GM12878 (cell line): ENCODE measurements around the gene CGAS. TPM values are rescaled to one million over a fixed set of nuclear protein-coding genes. Genes with fewer than 3 reads are reported as not detected.

ENCODE experiments used
- ATAC-seq: fragments of 200-7000 bp; cut with Tn5 transposase; 3 replicates; pipeline ENCODE4 v1.9.1; 2020; ENCODE audit warnings: mild to moderate bottlenecking, moderate library complexity
- Bru-seq: library from RNA; stranded (reverse); fragments of 400-500 nt; gene quantifications from one replicate; lab custom pipeline; 2021; lab: Mats Ljungman, UMichigan
- BruChase-seq, 2 experiments: library from RNA; stranded (reverse); fragments of 400-500 nt; gene quantifications; one replicate each; lab custom pipeline; 2021; lab: Mats Ljungman, UMichigan
- BruUV-seq: library from RNA; stranded (reverse); fragments of 400-500 nt; replicated peaks from 2 replicates; lab custom pipeline; 2021; lab: Mats Ljungman, UMichigan
- CTCF ChIA-PET: fragments of 300-600 bp; sonication (Branson Sonifier 250); formaldehyde crosslinking; extraction: SDS; loops from one replicate; lab custom pipeline; 2021; ENCODE audit warnings: inconsistent platforms; lab: Yijun Ruan, JAX
- POLR2A ChIA-PET: fragments of 350-600 bp; formaldehyde crosslinking; extraction: SDS; loops from one replicate; lab custom pipeline; 2021; ENCODE audit warnings: inconsistent platforms; lab: Charles Lee
- RAD21 ChIA-PET: fragments of 300-600 bp; sonication (Branson Sonifier 250); formaldehyde crosslinking; loops from one replicate; lab custom pipeline; 2023; ENCODE audit warnings: antibody characterized with exemption; ENCODE audit not compliant: unreplicated experiment; lab: Charles Lee
- SMC1A ChIA-PET: fragments of 300-600 bp; sonication (Branson Sonifier 250); formaldehyde crosslinking; loops from one replicate; lab custom pipeline; 2023; ENCODE audit not compliant: unreplicated experiment, uncharacterized antibody; lab: Charles Lee
- DNase-seq: peaks from one replicate; pipeline ENCODE4 v3.0.0-alpha.2; 2011; ENCODE audit warnings: low read depth, low spot score
- FAIRE-seq: peaks from 3 replicates; lab custom pipeline; 2011; peaks lifted over from hg19 to GRCh38; lab: Jason Lieb, UNC
- H2AFZ ChIP-seq: 2 replicates; pipeline ENCODE4 v1.6.0; 2011; ENCODE audit warnings: low read depth, low read length, control low read depth; ENCODE audit not compliant: control insufficient read depth
- H3K27ac ChIP-seq: 2 replicates; pipeline ENCODE4 v1.5.1; 2011; ENCODE audit warnings: control low read depth; ENCODE audit not compliant: control insufficient read depth, insufficient read depth
- H3K27me3 ChIP-seq, 2 experiments: replicated peaks in 1 of 2; 2 replicates each; pipeline versions ENCODE4 v1.6.0 to v1.6.1; 2011; ENCODE audit warnings: low read length in 1 of 2; ENCODE audit not compliant: control insufficient read depth in 2 of 2, insufficient read depth in 2 of 2
- H3K36me3 ChIP-seq, 2 experiments: 2 replicates each; pipeline ENCODE4 v1.5.1; 2011; ENCODE audit warnings: low read length in 1 of 2; ENCODE audit not compliant: control insufficient read depth in 2 of 2, insufficient read depth in 2 of 2
- H3K4me1 ChIP-seq: 2 replicates; pipeline ENCODE4 v1.6.1; 2011; ENCODE audit warnings: mild to moderate bottlenecking, low read length, moderate library complexity, mixed read lengths; ENCODE audit not compliant: control insufficient read depth, insufficient read depth
- H3K4me2 ChIP-seq: 2 replicates; pipeline ENCODE4 v1.6.0; 2011; ENCODE audit warnings: control low read depth; ENCODE audit not compliant: control insufficient read depth, insufficient read depth
- H3K4me3 ChIP-seq: fragments of 200-600 bp; sonication (generic); 2 replicates; pipeline ENCODE4 v1.5.1; 2016
- H3K79me2 ChIP-seq: 2 replicates; pipeline ENCODE4 v1.6.0; 2011; ENCODE audit warnings: low read length; ENCODE audit not compliant: control insufficient read depth, insufficient read depth
- H3K9ac ChIP-seq: 2 replicates; pipeline ENCODE4 v1.8.0; 2011; ENCODE audit warnings: low read length, control low read depth, mixed read lengths; ENCODE audit not compliant: control insufficient read depth, insufficient read depth
- H3K9me3 ChIP-seq: replicated peaks from 3 replicates; pipeline ENCODE4 v1.5.1; 2011; ENCODE audit warnings: mild to moderate bottlenecking, low read length; ENCODE audit not compliant: control insufficient read depth, insufficient read depth
- H4K20me1 ChIP-seq: 2 replicates; pipeline ENCODE4 v1.6.0; 2011; ENCODE audit not compliant: control insufficient read depth, insufficient read depth
- CBFB ChIP-seq: IDR thresholded peaks from 2 replicates; pipeline ENCODE4 v1.6.1; 2016; ENCODE audit warnings: antibody characterized with exemption, low read depth
- EP300 ChIP-seq, 2 experiments: fragments of 150-350 bp in 1 of 2; IDR thresholded peaks; 2 replicates each; pipeline ENCODE4 v1.6.1; 2011 to 2012; ENCODE audit warnings: low read depth in 2 of 2, low read length in 2 of 2, borderline replicate concordance in 1 of 2, improper control_type of control experiment in 1 of 2, inconsistent platforms in 1 of 2; ENCODE audit not compliant: control insufficient read depth in 1 of 2
- NKRF ChIP-seq: fragments of 450-650 bp; conservative IDR thresholded peaks from 2 replicates; pipeline ENCODE4 v1.6.1; 2017; ENCODE audit warnings: mild to moderate bottlenecking, moderate library complexity
- PAX8 ChIP-seq: fragments of 450-650 bp; IDR thresholded peaks from 2 replicates; pipeline ENCODE4 v1.6.1; 2017; ENCODE audit warnings: mild to moderate bottlenecking, moderate library complexity
- POLR2A ChIP-seq: IDR thresholded peaks from 2 replicates; pipeline ENCODE4 v1.6.1; 2011; ENCODE audit warnings: low read depth, mild to moderate bottlenecking, low read length
- POLR2AphosphoS5 ChIP-seq: IDR thresholded peaks from 2 replicates; pipeline ENCODE4 v1.6.1; 2011; ENCODE audit warnings: mild to moderate bottlenecking, low read length, inconsistent platforms
- RB1 ChIP-seq: fragments of 450-650 bp; formaldehyde crosslinking; IDR thresholded peaks from 2 replicates; pipeline ENCODE4 v1.6.1; 2017; ENCODE audit warnings: mild to moderate bottlenecking, borderline replicate concordance
- SMAD5 ChIP-seq: IDR thresholded peaks from 2 replicates; pipeline ENCODE4 v1.6.1; 2016; ENCODE audit warnings: antibody characterized with exemption, low read depth
- SUZ12 ChIP-seq: fragments of 200-600 bp; sonication (generic); IDR thresholded peaks from one replicate; pipeline ENCODE4 v1.6.1; 2018; ENCODE audit warnings: antibody characterized with exemption, mild to moderate bottlenecking; ENCODE audit not compliant: unreplicated experiment
- ZNF687 ChIP-seq: fragments of 450-650 bp; IDR thresholded peaks from 2 replicates; pipeline ENCODE4 v1.6.1; 2017; ENCODE audit warnings: mild to moderate bottlenecking, moderate library complexity
- WGBS: methylation state at CpG from one replicate; pipeline ENCODE4 v1.1.6; 2016; ENCODE audit warnings: low lambda C conversion rate; ENCODE audit not compliant: insufficient replicate concordance, insufficient coverage; ENCODE audit errors: missing lambda C conversion rate; 5-methylcytosine and 5-hydroxymethylcytosine counted together
- in situ Hi-C: fragments of 300-500 bp; cut with MboI; formaldehyde crosslinking; loops from 9 replicates; pipeline ENCODE4 v1.14.3; 2018; ENCODE audit warnings: mixed read lengths
- intact Hi-C: fragments of 100-400 bp; cut with micrococcal nuclease; formaldehyde crosslinking; loops from one replicate; pipeline ENCODE4 v1.14.2; 2022; ENCODE audit not compliant: unreplicated experiment
- long read RNA-seq, 2 experiments: library from polyadenylated mRNA; unstranded; transcript quantifications; one replicate each; pipeline ENCODE4 v2.0.0, GENCODE V29; 2019 to 2020
- polyA minus RNA-seq, 3 experiments: library from RNA; depleted of rRNA, polyadenylated mRNA; stranded (reverse); fragments of >200 nt; gene quantifications; 2 replicates each; pipeline ENCODE4 v1.2.3, GENCODE V29; 2011
- polyA plus RNA-seq, 11 experiments: library from polyadenylated mRNA; depleted of rRNA in 4 of 11; unstranded in 6 of 11; stranded (reverse) in 5 of 11; fragments of >200 nt; fragmentation: Nextera tagmentation in 4 of 11; fragmentation: Illumina TruSeq in 1 of 11; extraction: Ambion mirVana in 4 of 11; extraction: Trizol in 1 of 11; gene quantifications; 1 replicate in 1 of 11; 2 replicates in 10 of 11; pipeline versions ENCODE4 v1.2.1 to v1.2.3, GENCODE V29; 2011 to 2016; ENCODE audit warnings: inconsistent platforms in 2 of 11, missing spikeins in 2 of 11, low read depth in 1 of 11
- total RNA-seq, 4 experiments: library from RNA; depleted of rRNA in 3 of 4; stranded (reverse); fragments of >200 nt in 3 of 4; fragmentation: Illumina TruSeq in 1 of 4; extraction: Trizol in 1 of 4; gene quantifications; 2 replicates each; pipeline versions ENCODE4 v1.2.1 to v1.2.3, GENCODE V29; 2013 to 2021
- TF ChIP-seq, protein P1 (sequence below): fragments of 450-650 bp; IDR thresholded peaks from 2 replicates; pipeline ENCODE4 v1.6.1; 2017; ENCODE audit warnings: low read depth, mild to moderate bottlenecking, moderate library complexity

Gene CGAS
- 86.6 and 88.2 TPM in 2 replicates for total RNA-seq (2013; cell fraction: nucleolus; rRNA removed)
- 30.2 and 32.5 TPM in 2 replicates for total RNA-seq (2014; rRNA removed)
- total RNA-seq (2014; rRNA removed; fragmentation: Illumina TruSeq; extraction: Trizol): 23.5 and 24.9 TPM in 2 replicates
- 25.7 and 25.8 TPM in 2 replicates for total RNA-seq (2021)
- polyA plus RNA-seq (2011; ENCODE audit: low read depth): 3.7 TPM
- 15.3 and 23.3 TPM in 2 replicates for polyA plus RNA-seq (2011; rRNA removed)
- polyA plus RNA-seq (2011; cell fraction: cytosol; rRNA removed): 8.1 and 9.3 TPM in 2 replicates
- polyA plus RNA-seq (2011; cell fraction: nucleus; rRNA removed): 9.7 and 17.6 TPM in 2 replicates
- 6.1 and 6.3 TPM in 2 replicates for polyA plus RNA-seq (2012)
- polyA plus RNA-seq (2014; fragmentation: Illumina TruSeq; extraction: Trizol): 13.1 and 15.5 TPM in 2 replicates
- 1 to 10 TPM; 4.7 to 7.9 TPM for polyA plus RNA-seq (2014; fragmentation: Nextera tagmentation; extraction: Ambion mirVana)
- polyA plus RNA-seq (2014; rRNA removed): 16.9 and 19.9 TPM in 2 replicates
- 10 to 100 TPM; 24.2 to 25.5 TPM for polyA plus RNA-seq (2016; fragmentation: Nextera tagmentation; extraction: Ambion mirVana)
- 9.0 and 10.5 TPM in 2 replicates for polyA minus RNA-seq (2011; rRNA and poly(A)+ RNA removed)
- polyA minus RNA-seq (2011; cell fraction: cytosol; rRNA and poly(A)+ RNA removed): 10.3 and 14.2 TPM in 2 replicates
- polyA minus RNA-seq (2011; cell fraction: nucleus; rRNA and poly(A)+ RNA removed): 13.5 and 29.7 TPM in 2 replicates
- Bru-seq, nascent RNA: percentile 84 among the genes with signal in this experiment
- percentile 74 among the genes with signal in this experiment for BruChase-seq, experiment 1, labeled RNA remaining after a 6-hour chase
- percentile 80 among the genes with signal in this experiment for BruChase-seq, experiment 2, labeled RNA remaining after a 2-hour chase
- long read RNA-seq, experiment 1, partial matches to known transcripts: 0 of 13 reads
- long read RNA-seq, experiment 1, other reads (novel, unspliced or antisense): 8 of 13 reads
- long read RNA-seq, experiment 2, transcript CGAS-201 (5 exons, 3,182 nt): major isoform, 7 of 20 reads
- long read RNA-seq, experiment 2, partial matches to known transcripts: 7 of 20 reads
- long read RNA-seq, experiment 2, other reads (novel, unspliced or antisense): 6 of 20 reads

GRCh38 chr6:73452107-73452461 lies at the start of gene CGAS:
TSS of gene CGAS (minus strand) at chr6:73452297. CDS start at chr6:73452181, 116 bp downstream.
- ATAC-seq (peak; percentile 85), FAIRE-seq (no peak), DNase-seq (no peak)
- Histone ChIP-seq H3K27ac (peak within 1 kb of the TSS; percentile 95), H4K20me1 (no peaks in the 10 kb centered on the region), H3K9me3 (no peaks in the 10 kb centered on the region), H3K4me2 (peak within 1 kb of the TSS; percentile 90), H2AFZ (peak within 1 kb of the TSS; percentile 59), H3K9ac (peak within 1 kb of the TSS; percentile 97), H3K79me2 (peaks cover 48% of the 10 kb centered on the region), H3K4me3 (peak within 1 kb of the TSS; percentile 91), H3K4me1 (0 out of 2 replicates have a peak, but pooled peaks cover 3% of the 10 kb centered on the region), H3K36me3 (no peaks in the 10 kb centered on the region), H3K27me3 (no peaks in the 10 kb centered on the region)
- BruUV-seq: no TSS peak
- POLR2A ChIA-PET: interaction anchor here (0.6 to 3.2 kb wide), 8 partner anchors 8 to 202 kb away, joined by 3 to 42 read pairs (median 4); partner anchors contain the start of genes EEF1A1, MTO1 and SLC17A5
- SMC1A ChIA-PET: interaction anchor here (0.8 to 3.4 kb wide), 5 partner anchors 10 to 159 kb away, joined by 4 to 23 read pairs (median 16); partner anchors contain the start of genes EEF1A1 and MTO1
- RAD21 ChIA-PET: interaction anchor here (0.6 to 4.3 kb wide), 9 partner anchors 10 to 201 kb away, joined by 5 to 42 read pairs (median 9); partner anchors contain the start of genes EEF1A1, MTO1 and SLC17A5
- CTCF ChIA-PET: interaction anchor here (1.2 to 3.8 kb wide), 6 partner anchors 10 to 201 kb away, joined by 3 to 31 read pairs (median 8); partner anchors contain the start of genes MTO1 and SLC17A5
- intact Hi-C loops: loop anchor here (5.0 kb wide), 2 partner anchors 160 to 200 kb away; partner anchors contain the start of gene SLC17A5
- in situ Hi-C loops: no loop called here
- 1% methylated on average over 23 of the region's 23 CpGs for WGBS
- TF ChIP-seq EP300 (IDR thresholded peaks at IDR 0.05; ENCODE audit: borderline replicate concordance in 1 of 2, control insufficient read depth in 1 of 2, low read depth in 2 of 2, low read length in 2 of 2) (peak in 1 of 2 experiments; percentile 24; a peak in 1 of 4 replicates), NKRF (peak; percentile 53; the same call in 1 of the 2 replicates), ZNF687 (peak; percentile 68; the same call in 1 of the 2 replicates), CBFB (peak; percentile 69; the same call in 1 of the 2 replicates), POLR2A (peak; percentile 72), RB1 (peak; percentile 85; the same call in 1 of the 2 replicates), POLR2AphosphoS5 (peak; percentile 84), SUZ12 (no peak), PAX8 (no peak), SMAD5 (peak; percentile 59; the same call in 1 of the 2 replicates)
- TF ChIP-seq, protein P1, sequence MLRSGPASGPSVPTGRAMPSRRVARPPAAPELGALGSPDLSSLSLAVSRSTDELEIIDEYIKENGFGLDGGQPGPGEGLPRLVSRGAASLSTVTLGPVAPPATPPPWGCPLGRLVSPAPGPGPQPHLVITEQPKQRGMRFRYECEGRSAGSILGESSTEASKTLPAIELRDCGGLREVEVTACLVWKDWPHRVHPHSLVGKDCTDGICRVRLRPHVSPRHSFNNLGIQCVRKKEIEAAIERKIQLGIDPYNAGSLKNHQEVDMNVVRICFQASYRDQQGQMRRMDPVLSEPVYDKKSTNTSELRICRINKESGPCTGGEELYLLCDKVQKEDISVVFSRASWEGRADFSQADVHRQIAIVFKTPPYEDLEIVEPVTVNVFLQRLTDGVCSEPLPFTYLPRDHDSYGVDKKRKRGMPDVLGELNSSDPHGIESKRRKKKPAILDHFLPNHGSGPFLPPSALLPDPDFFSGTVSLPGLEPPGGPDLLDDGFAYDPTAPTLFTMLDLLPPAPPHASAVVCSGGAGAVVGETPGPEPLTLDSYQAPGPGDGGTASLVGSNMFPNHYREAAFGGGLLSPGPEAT: peak; percentile 75
